Measurements from ENCODE around the gene RPL18. TPM values are rescaled to one million over a fixed set of nuclear protein-coding genes. Genes with fewer than 3 reads are reported as not detected.

Gene RPL18
- total RNA-seq, 3 donors from 2014 or later (not counting 1 experiment from before 2014, with no cell fraction given): 900 to 1,086 (median 1,066) TPM

DNA sequence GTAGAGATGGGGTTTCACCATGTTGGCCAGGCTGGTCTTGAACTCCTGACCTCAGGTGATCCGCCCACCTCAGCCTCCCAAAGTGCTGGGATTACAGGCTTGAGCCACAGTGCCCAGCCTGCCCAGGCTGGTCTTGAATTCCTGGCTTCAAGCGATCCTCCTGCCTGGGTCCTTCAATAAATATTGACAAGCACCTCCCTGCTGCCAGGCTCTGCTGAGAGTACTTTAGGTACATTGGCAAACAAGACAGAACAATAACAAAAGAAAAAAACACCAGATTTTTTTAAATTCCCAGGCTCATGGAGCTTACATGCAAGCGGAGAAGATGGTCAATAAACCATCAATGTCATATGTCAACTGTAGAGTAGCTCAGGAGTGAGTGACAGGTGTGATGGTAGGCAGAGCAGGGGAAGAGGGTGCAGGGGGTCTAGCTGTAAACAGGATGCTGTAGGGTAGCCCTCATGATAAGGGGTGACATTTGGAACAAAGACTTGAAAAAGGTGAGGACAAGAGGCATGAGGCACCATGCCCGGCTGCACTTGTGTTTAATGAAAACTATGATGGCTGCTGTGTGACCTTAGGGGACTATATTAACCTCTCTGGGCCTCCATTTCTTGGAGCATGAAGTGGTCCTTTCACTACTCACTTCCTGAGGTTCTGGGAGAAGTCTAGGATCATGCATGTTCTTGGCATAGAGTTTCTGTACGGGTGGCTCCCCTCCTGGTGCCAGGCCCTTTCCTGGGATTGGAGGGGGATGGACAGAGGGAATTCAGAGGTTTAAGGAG lies 47.4 kb downstream of the RPL18 start:
- no peak overlapping the region for H3K4me3 Mint-ChIP-seq
- no peaks in the 10 kb centered on the region for H3K36me3 Mint-ChIP-seq
- H3K27me3 Mint-ChIP-seq (ENCODE audit: low read depth in 2 of 2): peaks cover 0 to 5% of the 10 kb centered on the region in 2 donors
- TF ChIP-seq, protein P1, sequence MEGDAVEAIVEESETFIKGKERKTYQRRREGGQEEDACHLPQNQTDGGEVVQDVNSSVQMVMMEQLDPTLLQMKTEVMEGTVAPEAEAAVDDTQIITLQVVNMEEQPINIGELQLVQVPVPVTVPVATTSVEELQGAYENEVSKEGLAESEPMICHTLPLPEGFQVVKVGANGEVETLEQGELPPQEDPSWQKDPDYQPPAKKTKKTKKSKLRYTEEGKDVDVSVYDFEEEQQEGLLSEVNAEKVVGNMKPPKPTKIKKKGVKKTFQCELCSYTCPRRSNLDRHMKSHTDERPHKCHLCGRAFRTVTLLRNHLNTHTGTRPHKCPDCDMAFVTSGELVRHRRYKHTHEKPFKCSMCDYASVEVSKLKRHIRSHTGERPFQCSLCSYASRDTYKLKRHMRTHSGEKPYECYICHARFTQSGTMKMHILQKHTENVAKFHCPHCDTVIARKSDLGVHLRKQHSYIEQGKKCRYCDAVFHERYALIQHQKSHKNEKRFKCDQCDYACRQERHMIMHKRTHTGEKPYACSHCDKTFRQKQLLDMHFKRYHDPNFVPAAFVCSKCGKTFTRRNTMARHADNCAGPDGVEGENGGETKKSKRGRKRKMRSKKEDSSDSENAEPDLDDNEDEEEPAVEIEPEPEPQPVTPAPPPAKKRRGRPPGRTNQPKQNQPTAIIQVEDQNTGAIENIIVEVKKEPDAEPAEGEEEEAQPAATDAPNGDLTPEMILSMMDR (IDR thresholded peaks at IDR 0.05): no peak
- no peaks in the 10 kb centered on the region for H3K9me3 Mint-ChIP-seq
- no peak for DNase-seq
- H3K4me1 Mint-ChIP-seq: no peaks in the 10 kb centered on the region
- H3K27ac ChIP-seq (ENCODE audit: low read length): no peak overlapping the region
- H3K27ac Mint-ChIP-seq: no peak overlapping the region
- H3K4me3 ChIP-seq (ENCODE audit: low read length): no peak overlapping the region
- 93% methylated on average over 5 of the region's 5 CpGs for WGBS (ENCODE audit: insufficient coverage)
- no peaks in the 10 kb centered on the region for H3K36me3 ChIP-seq (ENCODE audit: control insufficient read depth, insufficient read depth, low read length)
- intact Hi-C loops (cut with micrococcal nuclease): no loop called here
- no peak for ATAC-seq
- H3K27me3 ChIP-seq (ENCODE audit: control insufficient read depth, insufficient read depth, low read length): no peaks in the 10 kb centered on the region
- H3K4me1 ChIP-seq (ENCODE audit: control insufficient read depth, insufficient read depth, low read length): no peaks in the 10 kb centered on the region
- no peaks in the 10 kb centered on the region for H3K9me3 ChIP-seq (ENCODE audit: control insufficient read depth, insufficient read depth, low read length)

DNA sequence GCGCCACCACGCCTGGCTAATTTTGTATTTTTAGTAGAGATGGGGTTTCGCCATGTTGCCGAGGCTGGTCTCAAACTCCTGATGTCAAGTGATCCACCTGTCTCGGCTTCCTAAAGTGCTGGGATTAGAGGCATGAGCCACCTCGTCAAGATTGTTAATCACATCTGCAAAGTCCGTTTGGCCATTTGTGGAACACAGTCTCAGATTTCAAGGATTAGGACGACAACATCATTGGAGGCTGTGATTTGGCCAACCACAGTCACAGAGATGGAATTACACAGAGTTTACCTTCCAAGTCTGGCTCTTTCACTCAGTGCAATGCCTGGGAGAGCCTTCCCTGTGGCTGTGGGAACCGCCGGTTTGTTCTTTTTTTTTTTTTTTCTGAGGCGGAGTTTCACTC lies 49.2 kb downstream of the RPL18 start:
- intact Hi-C loops (cut with micrococcal nuclease): no loop called here
- no peaks in the 10 kb centered on the region for H3K27me3 ChIP-seq (ENCODE audit: control insufficient read depth, insufficient read depth, low read length)
- DNase-seq: no peak
- H3K27ac Mint-ChIP-seq: no peak overlapping the region
- H3K4me1 Mint-ChIP-seq: no peaks in the 10 kb centered on the region
- no peak overlapping the region for H3K4me3 ChIP-seq (ENCODE audit: low read length)
- H3K4me3 Mint-ChIP-seq: no peak overlapping the region
- no peak overlapping the region for H3K27ac ChIP-seq (ENCODE audit: low read length)
- no peaks in the 10 kb centered on the region for H3K36me3 Mint-ChIP-seq
- peaks cover 0 to 5% of the 10 kb centered on the region in 2 donors for H3K27me3 Mint-ChIP-seq (ENCODE audit: low read depth in 2 of 2)
- H3K9me3 ChIP-seq (ENCODE audit: control insufficient read depth, insufficient read depth, low read length): no peaks in the 10 kb centered on the region
- H3K36me3 ChIP-seq (ENCODE audit: control insufficient read depth, insufficient read depth, low read length): no peaks in the 10 kb centered on the region
- TF ChIP-seq, protein P1 (IDR thresholded peaks at IDR 0.05): no peak
- no peaks in the 10 kb centered on the region for H3K9me3 Mint-ChIP-seq
- WGBS (ENCODE audit: insufficient coverage): 70% methylated on average over 11 of the region's 11 CpGs
- ATAC-seq: no peak
- H3K4me1 ChIP-seq (ENCODE audit: control insufficient read depth, insufficient read depth, low read length): no peaks in the 10 kb centered on the region

DNA sequence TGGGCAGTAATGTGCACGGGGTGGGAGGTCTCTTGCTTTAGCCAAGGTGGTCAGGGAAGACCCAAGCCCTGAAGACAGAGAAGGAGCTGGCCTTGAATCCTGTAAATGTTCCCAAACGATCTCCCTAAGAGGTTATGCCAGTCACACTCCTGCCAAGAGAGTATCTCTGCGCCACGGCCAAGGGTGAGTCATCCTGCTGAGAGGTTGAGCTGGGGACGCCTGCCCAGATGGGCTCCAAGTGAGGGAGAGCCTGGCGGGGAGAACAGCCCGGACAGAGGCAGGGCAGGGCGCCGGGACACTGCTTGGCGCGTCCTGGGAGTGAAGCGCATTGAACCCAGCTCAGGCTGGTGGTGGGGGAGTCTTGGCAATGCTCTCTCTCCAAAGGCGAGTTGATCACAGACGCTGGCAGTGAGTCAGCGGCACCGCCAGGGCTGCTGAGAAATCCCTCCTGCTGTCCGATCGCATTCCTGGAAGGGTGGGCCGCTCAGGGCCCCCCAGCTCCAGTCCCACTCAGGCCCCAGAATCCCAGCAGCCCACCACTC lies 50.6 kb downstream of the RPL18 start:
- TF ChIP-seq, protein P1 (IDR thresholded peaks at IDR 0.05): no peak
- Histone ChIP-seq H3K4me1 (ENCODE audit: control insufficient read depth, insufficient read depth, low read length) (no peaks in the 10 kb centered on the region), H3K4me3 (ENCODE audit: low read length) (no peak overlapping the region), H3K9me3 (ENCODE audit: control insufficient read depth, insufficient read depth, low read length) (no peaks in the 10 kb centered on the region), H3K27ac (ENCODE audit: low read length) (no peak overlapping the region), H3K27me3 (ENCODE audit: control insufficient read depth, insufficient read depth, low read length) (no peaks in the 10 kb centered on the region), H3K36me3 (ENCODE audit: control insufficient read depth, insufficient read depth, low read length) (no peaks in the 10 kb centered on the region)
- intact Hi-C loops (cut with micrococcal nuclease): no loop called here
- Mint-ChIP-seq H3K4me1 (no peaks in the 10 kb centered on the region), H3K27ac (no peak overlapping the region), H3K4me3 (no peak overlapping the region), H3K27me3 (ENCODE audit: low read depth in 2 of 2) (peaks cover 0 to 5% of the 10 kb centered on the region in 2 donors), H3K9me3 (no peaks in the 10 kb centered on the region), H3K36me3 (no peaks in the 10 kb centered on the region)
- DNase-seq: no peak
- WGBS (ENCODE audit: insufficient coverage): 46% methylated on average over 19 of the region's 19 CpGs
- ATAC-seq: no peak

Other genes starting within 250 kb of the RPL18 start
- gene KDELR1, start 227.6 kb downstream of the RPL18 start, total RNA-seq: 10 to 100 TPM; 41.5 to 47.5 (median 46.0) TPM
- gene GRIN2D, start 225.5 kb downstream of the RPL18 start, total RNA-seq: under 1 TPM; 0.05 to 0.28 (median 0.07) TPM
- gene GRWD1, start 173.2 kb downstream of the RPL18 start, total RNA-seq: 10 to 100 TPM; 14.2 to 29.0 (median 16.7) TPM
- 1 to 10 TPM in 1 of 3 donors, under 1 TPM in 2; 0.77 to 1.2 (median 0.85) TPM for gene KCNJ14, start 163.6 kb downstream of the RPL18 start, total RNA-seq
- 10 to 100 TPM; 38.5 to 44.1 (median 39.2) TPM for gene CYTH2, start 149.8 kb downstream of the RPL18 start, total RNA-seq
- gene LMTK3, start 107.3 kb downstream of the RPL18 start, total RNA-seq: 1 to 10 TPM in 2 of 3 donors, under 1 TPM in 1; 0.64 to 2.9 (median 1.9) TPM
- gene SULT2B1, start 67.0 kb downstream of the RPL18 start, total RNA-seq: under 1 TPM in 1 of 3 donors, not detected in 2; 0.40 TPM
- gene SPACA4, start 12.4 kb downstream of the RPL18 start, total RNA-seq: not detected
- 1 to 10 TPM in 2 of 3 donors, under 1 TPM in 1; 0.70 to 1.3 (median 1.1) TPM for gene FAM83E, start 4.1 kb downstream of the RPL18 start, total RNA-seq
- gene SPHK2, start 328 bp upstream of the RPL18 start, total RNA-seq: 10 to 100 TPM; 18.6 to 28.3 (median 23.2) TPM
- 10 to 100 TPM; 16.4 to 31.2 (median 24.3) TPM for gene DBP, start 18.2 kb upstream of the RPL18 start, total RNA-seq
- 10 to 100 TPM in 2 of 3 donors, 1 to 10 TPM in 1; 9.2 to 11.9 (median 11.0) TPM for gene CA11, start 27.0 kb upstream of the RPL18 start, total RNA-seq
- gene NTN5, start 53.8 kb upstream of the RPL18 start, total RNA-seq: 1 to 10 TPM; 1.3 to 3.4 (median 2.1) TPM
- not detected for gene FUT2, start 76.8 kb upstream of the RPL18 start, total RNA-seq
- gene MAMSTR, start 100.5 kb upstream of the RPL18 start, total RNA-seq: 1 to 10 TPM in 1 of 3 donors, under 1 TPM in 2; 0.56 to 1.2 (median 0.98) TPM
- not detected for gene RASIP1, start 121.4 kb upstream of the RPL18 start, total RNA-seq
- not detected for gene IZUMO1, start 127.7 kb upstream of the RPL18 start, total RNA-seq
- gene FUT1, start 133.5 kb upstream of the RPL18 start, total RNA-seq: under 1 TPM in 1 of 3 donors, not detected in 2; 0.18 TPM
- gene FGF21, start 136.3 kb upstream of the RPL18 start, total RNA-seq: not detected
- 10 to 100 TPM; 11.4 to 14.5 (median 12.1) TPM for gene BCAT2, start 191.9 kb upstream of the RPL18 start, total RNA-seq
- gene HSD17B14, start 217.3 kb upstream of the RPL18 start, total RNA-seq: under 1 TPM in 1 of 3 donors, not detected in 2; 0.75 TPM
- gene PLEKHA4, start 249.4 kb upstream of the RPL18 start, total RNA-seq: 1 to 10 TPM; 2.5 to 6.5 (median 5.2) TPM

All from natural killer cell (primary cell).